HEK293 (cell line): ENCODE data around the gene TIGD3.

Experiments used
- CTCF ChIA-PET: fragments of 350-600 bp; formaldehyde crosslinking; extraction: SDS; loops from one replicate; lab custom pipeline; 2021; ENCODE audit warnings: antibody characterized with exemption; lab: Yijun Ruan, JAX
- POLR2A ChIA-PET: fragments of 300-600 bp; formaldehyde crosslinking; extraction: SDS; loops from one replicate; lab custom pipeline; 2020; ENCODE audit warnings: antibody characterized with exemption, inconsistent platforms; lab: Yijun Ruan, JAX
- H3K27ac ChIP-seq: fragments of 200-500 bp; sonication (Bioruptor generic); 2 replicates; pipeline ENCODE4 v1.5.1; 2014; ENCODE audit warnings: low read depth, low read length, control low read depth, inconsistent platforms; ENCODE audit errors: extremely low read depth
- H3K36me3 ChIP-seq, 2 experiments: fragments of 200-500 bp in 1 of 2; sonication (Bioruptor generic) in 1 of 2; 1 replicate in 1 of 2; 2 replicates in 1 of 2; pipeline ENCODE4 v1.5.1; 2014 to 2017; ENCODE audit warnings: inconsistent platforms in 2 of 2, low read length in 2 of 2; ENCODE audit not compliant: control insufficient read depth in 2 of 2, insufficient read depth in 1 of 2
- H3K4me1 ChIP-seq: fragments of 200-500 bp; sonication (Bioruptor generic); 2 replicates; pipeline ENCODE4 v1.5.1; 2014; ENCODE audit warnings: mild to moderate bottlenecking, low read length, inconsistent platforms; ENCODE audit not compliant: control insufficient read depth, insufficient read depth
- H3K4me3 ChIP-seq: 2 replicates; pipeline ENCODE4 v1.5.1; 2011; ENCODE audit warnings: low read depth, mild to moderate bottlenecking, control low read depth, low read length, moderate library complexity
- H3K9me3 ChIP-seq: fragments of 200-500 bp; sonication (Bioruptor generic); 2 replicates; pipeline ENCODE4 v1.5.1; 2014; ENCODE audit warnings: low read depth, low read length, inconsistent platforms; ENCODE audit not compliant: control insufficient read depth, insufficient read depth
- GLIS1 ChIP-seq: fragments of 450-650 bp; formaldehyde crosslinking; IDR thresholded peaks from 2 replicates; pipeline ENCODE4 v1.5.1; 2016; ENCODE audit warnings: missing biosample characterization, missing genetic modification characterization
- GLIS2 ChIP-seq: fragments of 450-650 bp; formaldehyde crosslinking; IDR thresholded peaks from 2 replicates; pipeline ENCODE4 v1.5.1; 2016; ENCODE audit warnings: missing biosample characterization, missing genetic modification characterization
- HOXC10 ChIP-seq: sonication (generic); formaldehyde crosslinking; IDR thresholded peaks from 2 replicates; pipeline ENCODE4 v1.8.1; 2023; ENCODE audit warnings: mild to moderate bottlenecking, missing genetic modification reagents
- KLF10 ChIP-seq: fragments of 450-650 bp; IDR thresholded peaks from 2 replicates; pipeline ENCODE4 v1.5.1; 2018; ENCODE audit warnings: missing biosample characterization, mild to moderate bottlenecking, missing genetic modification characterization
- KLF8 ChIP-seq: fragments of 450-650 bp; formaldehyde crosslinking; IDR thresholded peaks from 2 replicates; pipeline ENCODE4 v1.5.1; 2016; ENCODE audit warnings: missing biosample characterization, missing genetic modification characterization
- KLF9 ChIP-seq: fragments of 450-650 bp; formaldehyde crosslinking; IDR thresholded peaks from 2 replicates; pipeline ENCODE4 v1.5.1; 2016; ENCODE audit warnings: missing biosample characterization, missing genetic modification characterization, low read depth
- OSR2 ChIP-seq: fragments of 450-650 bp; formaldehyde crosslinking; IDR thresholded peaks from 2 replicates; pipeline ENCODE4 v1.5.1; 2016; ENCODE audit warnings: missing biosample characterization, missing genetic modification characterization
- SCRT1 ChIP-seq: fragments of 450-650 bp; formaldehyde crosslinking; IDR thresholded peaks from 2 replicates; pipeline ENCODE4 v1.5.1; 2016; ENCODE audit warnings: missing biosample characterization, missing genetic modification characterization, borderline replicate concordance
- SP2 ChIP-seq: fragments of 450-650 bp; formaldehyde crosslinking; IDR thresholded peaks from 2 replicates; pipeline ENCODE4 v1.5.1; 2016; ENCODE audit warnings: missing biosample characterization, missing genetic modification characterization
- SP3 ChIP-seq: fragments of 450-650 bp; formaldehyde crosslinking; IDR thresholded peaks from 2 replicates; pipeline ENCODE4 v1.5.1; 2016; ENCODE audit warnings: missing biosample characterization, missing genetic modification characterization
- ZBTB17 ChIP-seq: fragments of 450-650 bp; formaldehyde crosslinking; IDR thresholded peaks from 2 replicates; pipeline ENCODE4 v1.5.1; 2016; ENCODE audit warnings: missing biosample characterization, missing genetic modification characterization
- ZFP37 ChIP-seq: fragments of 450-650 bp; formaldehyde crosslinking; IDR thresholded peaks from 2 replicates; pipeline ENCODE4 v1.5.1; 2016; ENCODE audit warnings: missing biosample characterization, missing genetic modification characterization
- ZIC2 ChIP-seq: fragments of 450-650 bp; formaldehyde crosslinking; IDR thresholded peaks from 2 replicates; pipeline ENCODE4 v1.5.1; 2016; ENCODE audit warnings: missing biosample characterization, missing genetic modification characterization
- ZNF157 ChIP-seq: fragments of 450-650 bp; formaldehyde crosslinking; IDR thresholded peaks from 2 replicates; pipeline ENCODE4 v1.5.1; 2016; ENCODE audit warnings: missing biosample characterization, missing genetic modification characterization
- ZNF174 ChIP-seq: fragments of 450-650 bp; formaldehyde crosslinking; IDR thresholded peaks from 2 replicates; pipeline ENCODE4 v1.5.0; 2017; ENCODE audit warnings: missing biosample characterization, mild to moderate bottlenecking, missing genetic modification characterization
- ZNF175 ChIP-seq: fragments of 450-650 bp; formaldehyde crosslinking; IDR thresholded peaks from 2 replicates; pipeline ENCODE4 v1.5.1; 2016; ENCODE audit warnings: missing biosample characterization, missing genetic modification characterization
- ZNF184 ChIP-seq: fragments of 450-650 bp; IDR thresholded peaks from 2 replicates; pipeline ENCODE4 v1.5.1; 2018; ENCODE audit warnings: missing biosample characterization, mild to moderate bottlenecking, missing genetic modification characterization
- ZNF302 ChIP-seq: fragments of 450-650 bp; formaldehyde crosslinking; IDR thresholded peaks from 2 replicates; pipeline ENCODE4 v1.5.1; 2016; ENCODE audit warnings: missing biosample characterization, missing genetic modification characterization, low read depth
- ZNF341 ChIP-seq: fragments of 450-650 bp; formaldehyde crosslinking; IDR thresholded peaks from 2 replicates; pipeline ENCODE4; 2016; ENCODE audit warnings: low read depth, missing biosample characterization, missing genetic modification characterization
- ZNF423 ChIP-seq: fragments of 450-650 bp; formaldehyde crosslinking; IDR thresholded peaks from 2 replicates; pipeline ENCODE4 v1.5.1; 2016; ENCODE audit warnings: missing biosample characterization, missing genetic modification characterization
- ZNF510 ChIP-seq: fragments of 450-650 bp; formaldehyde crosslinking; IDR thresholded peaks from 2 replicates; pipeline ENCODE4 v1.5.1; 2018; ENCODE audit warnings: mild to moderate bottlenecking, missing genetic modification characterization, missing biosample characterization; ENCODE audit not compliant: insufficient replicate concordance
- ZNF521 ChIP-seq: fragments of 450-650 bp; formaldehyde crosslinking; IDR thresholded peaks from 2 replicates; pipeline ENCODE4 v1.5.1; 2017; ENCODE audit warnings: missing biosample characterization, mild to moderate bottlenecking, missing genetic modification characterization
- ZNF561 ChIP-seq: fragments of 450-650 bp; IDR thresholded peaks from 2 replicates; pipeline ENCODE4 v1.5.1; 2018; ENCODE audit warnings: missing biosample characterization, missing genetic modification characterization, borderline replicate concordance
- ZNF623 ChIP-seq: fragments of 450-650 bp; formaldehyde crosslinking; IDR thresholded peaks from 2 replicates; pipeline ENCODE4 v1.5.1; 2016; ENCODE audit warnings: missing biosample characterization, missing genetic modification characterization
- ZNF677 ChIP-seq: fragments of 450-650 bp; IDR thresholded peaks from 2 replicates; pipeline ENCODE4 v1.5.0; 2018; ENCODE audit warnings: missing biosample characterization, mild to moderate bottlenecking, missing genetic modification characterization, moderate library complexity
- ZNF76 ChIP-seq: fragments of 450-650 bp; formaldehyde crosslinking; IDR thresholded peaks from 2 replicates; pipeline ENCODE4; 2016; ENCODE audit warnings: low read depth, missing biosample characterization, missing genetic modification characterization, borderline replicate concordance
- ZSCAN16 ChIP-seq: fragments of 450-650 bp; formaldehyde crosslinking; IDR thresholded peaks from 2 replicates; pipeline ENCODE4 v1.5.1; 2016; ENCODE audit warnings: missing biosample characterization, missing genetic modification characterization
- TF ChIP-seq, protein P1 (sequence below): fragments of 450-650 bp; formaldehyde crosslinking; IDR thresholded peaks from 2 replicates; pipeline ENCODE4 v1.5.1; 2016; ENCODE audit warnings: missing biosample characterization, missing genetic modification characterization
- TF ChIP-seq, protein P2 (sequence below): fragments of 450-650 bp; formaldehyde crosslinking; IDR thresholded peaks from 2 replicates; pipeline ENCODE4 v1.5.1; 2016; ENCODE audit warnings: missing biosample characterization, missing genetic modification characterization
- TF ChIP-seq, protein P3 (sequence below): fragments of 450-650 bp; formaldehyde crosslinking; optimal IDR thresholded peaks from 2 replicates; pipeline ENCODE3; 2016; ENCODE audit warnings: missing biosample characterization, mild to moderate bottlenecking, missing genetic modification characterization

Gene TIGD3, protein sequence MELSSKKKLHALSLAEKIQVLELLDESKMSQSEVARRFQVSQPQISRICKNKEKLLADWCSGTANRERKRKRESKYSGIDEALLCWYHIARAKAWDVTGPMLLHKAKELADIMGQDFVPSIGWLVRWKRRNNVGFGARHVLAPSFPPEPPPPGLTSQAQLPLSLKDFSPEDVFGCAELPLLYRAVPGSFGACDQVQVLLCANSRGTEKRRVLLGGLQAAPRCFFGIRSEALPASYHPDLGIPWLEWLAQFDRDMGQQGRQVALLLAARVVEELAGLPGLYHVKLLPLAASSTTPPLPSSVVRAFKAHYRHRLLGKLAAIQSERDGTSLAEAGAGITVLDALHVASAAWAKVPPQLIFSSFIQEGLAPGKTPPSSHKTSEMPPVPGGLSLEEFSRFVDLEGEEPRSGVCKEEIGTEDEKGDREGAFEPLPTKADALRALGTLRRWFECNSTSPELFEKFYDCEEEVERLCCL

DNA sequence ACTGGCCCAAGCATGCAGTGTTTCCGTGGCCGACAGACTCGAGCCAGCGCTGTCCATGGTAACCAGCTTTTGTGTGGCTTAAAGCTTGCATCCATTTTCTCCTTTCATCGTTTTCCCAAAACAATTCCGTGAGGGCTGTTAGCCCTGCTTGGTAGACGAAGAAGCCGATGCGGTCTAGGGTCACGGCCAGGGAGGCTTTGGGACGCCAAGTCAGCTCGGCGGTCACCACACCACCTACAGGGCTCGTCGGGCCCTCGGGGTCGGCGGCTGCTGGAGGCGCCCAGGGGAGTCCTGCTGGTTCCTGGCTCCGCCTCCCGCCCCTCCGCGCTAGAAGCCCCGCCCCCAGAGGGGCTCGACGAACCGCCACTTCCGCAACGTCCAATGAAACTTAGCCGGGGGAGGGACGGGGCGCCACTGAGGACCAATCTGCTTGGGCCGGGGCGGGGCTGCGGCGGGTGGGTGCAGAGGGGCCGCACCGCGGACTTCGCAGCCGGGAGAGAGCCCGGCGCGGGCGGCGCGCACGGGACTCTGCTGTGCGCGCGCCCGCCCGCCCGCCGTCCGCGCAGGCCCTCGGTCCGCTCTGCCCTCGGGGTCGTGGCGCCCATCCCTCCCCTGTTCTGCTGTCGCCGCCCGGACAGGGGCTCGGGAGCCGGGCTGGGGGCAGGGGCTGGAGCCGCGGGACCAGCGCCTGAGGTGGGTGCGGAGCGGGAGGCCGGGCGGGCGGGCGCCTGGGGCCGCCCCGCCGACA is at the start of gene TIGD3:
TSS of gene TIGD3 (plus strand) at position 487 of the 748 bp plus-strand sequence. CDS start 1,058 bp downstream, outside the sequence.
- POLR2A ChIA-PET: interaction anchor here (0.9 to 1.5 kb wide), 7 partner anchors 17 to 153 kb away, joined by 3 to 7 read pairs (median 5); partner anchors contain the start of genes DPF2, MALAT1, NEAT1 and POLA2
- TF ChIP-seq KLF8 (tag by site-specific recombination) (no peak), ZNF157 (tag by site-specific recombination) (no peak), ZNF76 (tag by site-specific recombination) (no peak), ZNF521 (tag by site-specific recombination) (no peak), ZBTB17 (tag by site-specific recombination) (peak; percentile 61; the same call in 1 of the 2 replicates), ZNF623 (tag by site-specific recombination) (no peak), ZIC2 (tag by site-specific recombination) (peak; percentile 65), ZNF302 (no peak), SP3 (peak; percentile 71), KLF9 (tag by site-specific recombination) (0 out of 2 replicates have a peak, but pooled peaks have one; percentile 9), ZNF184 (tag by site-specific recombination) (0 out of 2 replicates have a peak, but pooled peaks have one; percentile 21), ZNF175 (tag by site-specific recombination) (no peak), HOXC10 (CRISPR knock-in tag) (no peak), KLF10 (peak; percentile 91), ZSCAN16 (no peak), GLIS1 (peak; percentile 56; the same call in 1 of the 2 replicates), ZNF677 (tag by site-specific recombination) (peak; percentile 38; the same call in 1 of the 2 replicates), OSR2 (tag by site-specific recombination) (no peak), ZFP37 (no peak), ZNF510 (tag by site-specific recombination) (no peak), GLIS2 (peak; percentile 82), ZNF174 (no peak), ZNF561 (tag by site-specific recombination) (0 out of 2 replicates have a peak, but pooled peaks have one; percentile 27), ZNF341 (tag by site-specific recombination) (0 out of 2 replicates have a peak, but pooled peaks have one; percentile 17), ZNF423 (peak; percentile 70; the same call in 1 of the 2 replicates), SP2 (tag by site-specific recombination) (peak; percentile 90), SCRT1 (tag by site-specific recombination) (no peak)
- TF ChIP-seq, protein P1, sequence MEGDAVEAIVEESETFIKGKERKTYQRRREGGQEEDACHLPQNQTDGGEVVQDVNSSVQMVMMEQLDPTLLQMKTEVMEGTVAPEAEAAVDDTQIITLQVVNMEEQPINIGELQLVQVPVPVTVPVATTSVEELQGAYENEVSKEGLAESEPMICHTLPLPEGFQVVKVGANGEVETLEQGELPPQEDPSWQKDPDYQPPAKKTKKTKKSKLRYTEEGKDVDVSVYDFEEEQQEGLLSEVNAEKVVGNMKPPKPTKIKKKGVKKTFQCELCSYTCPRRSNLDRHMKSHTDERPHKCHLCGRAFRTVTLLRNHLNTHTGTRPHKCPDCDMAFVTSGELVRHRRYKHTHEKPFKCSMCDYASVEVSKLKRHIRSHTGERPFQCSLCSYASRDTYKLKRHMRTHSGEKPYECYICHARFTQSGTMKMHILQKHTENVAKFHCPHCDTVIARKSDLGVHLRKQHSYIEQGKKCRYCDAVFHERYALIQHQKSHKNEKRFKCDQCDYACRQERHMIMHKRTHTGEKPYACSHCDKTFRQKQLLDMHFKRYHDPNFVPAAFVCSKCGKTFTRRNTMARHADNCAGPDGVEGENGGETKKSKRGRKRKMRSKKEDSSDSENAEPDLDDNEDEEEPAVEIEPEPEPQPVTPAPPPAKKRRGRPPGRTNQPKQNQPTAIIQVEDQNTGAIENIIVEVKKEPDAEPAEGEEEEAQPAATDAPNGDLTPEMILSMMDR: 0 out of 2 replicates have a peak, but pooled peaks have one; percentile 25
- TF ChIP-seq, protein P2, sequence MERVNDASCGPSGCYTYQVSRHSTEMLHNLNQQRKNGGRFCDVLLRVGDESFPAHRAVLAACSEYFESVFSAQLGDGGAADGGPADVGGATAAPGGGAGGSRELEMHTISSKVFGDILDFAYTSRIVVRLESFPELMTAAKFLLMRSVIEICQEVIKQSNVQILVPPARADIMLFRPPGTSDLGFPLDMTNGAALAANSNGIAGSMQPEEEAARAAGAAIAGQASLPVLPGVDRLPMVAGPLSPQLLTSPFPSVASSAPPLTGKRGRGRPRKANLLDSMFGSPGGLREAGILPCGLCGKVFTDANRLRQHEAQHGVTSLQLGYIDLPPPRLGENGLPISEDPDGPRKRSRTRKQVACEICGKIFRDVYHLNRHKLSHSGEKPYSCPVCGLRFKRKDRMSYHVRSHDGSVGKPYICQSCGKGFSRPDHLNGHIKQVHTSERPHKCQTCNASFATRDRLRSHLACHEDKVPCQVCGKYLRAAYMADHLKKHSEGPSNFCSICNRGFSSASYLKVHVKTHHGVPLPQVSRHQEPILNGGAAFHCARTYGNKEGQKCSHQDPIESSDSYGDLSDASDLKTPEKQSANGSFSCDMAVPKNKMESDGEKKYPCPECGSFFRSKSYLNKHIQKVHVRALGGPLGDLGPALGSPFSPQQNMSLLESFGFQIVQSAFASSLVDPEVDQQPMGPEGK (tag by site-specific recombination): 0 out of 2 replicates have a peak, but pooled peaks have one; percentile 33
- TF ChIP-seq, protein P3, sequence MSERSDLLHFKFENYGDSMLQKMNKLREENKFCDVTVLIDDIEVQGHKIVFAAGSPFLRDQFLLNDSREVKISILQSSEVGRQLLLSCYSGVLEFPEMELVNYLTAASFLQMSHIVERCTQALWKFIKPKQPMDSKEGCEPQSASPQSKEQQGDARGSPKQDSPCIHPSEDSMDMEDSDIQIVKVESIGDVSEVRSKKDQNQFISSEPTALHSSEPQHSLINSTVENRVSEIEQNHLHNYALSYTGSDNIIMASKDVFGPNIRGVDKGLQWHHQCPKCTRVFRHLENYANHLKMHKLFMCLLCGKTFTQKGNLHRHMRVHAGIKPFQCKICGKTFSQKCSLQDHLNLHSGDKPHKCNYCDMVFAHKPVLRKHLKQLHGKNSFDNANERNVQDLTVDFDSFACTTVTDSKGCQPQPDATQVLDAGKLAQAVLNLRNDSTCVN (tag by site-specific recombination): peak; percentile 39

More for the DNA sequence above, at the start of gene TIGD3:
- Histone ChIP-seq H3K4me3 (peak within 1 kb of the TSS; percentile 66), H3K36me3 (peaks cover 8 to 32% of the 10 kb centered on the region in 2 experiments), H3K4me1 (no peaks in the 10 kb centered on the region), H3K27ac (peak within 1 kb of the TSS; percentile 77; the same call in 1 of the 2 replicates), H3K9me3 (no peaks in the 10 kb centered on the region)
- CTCF ChIA-PET: interaction anchor here (0.6 to 1.8 kb wide), 4 partner anchors 24 to 508 kb away, joined by 3 to 8 read pairs (median 4); no protein-coding TSS in a partner anchor
